ENCODE results near the gene INTS11. TPM values are rescaled to one million over a fixed set of nuclear protein-coding genes. Genes with fewer than 3 reads are reported as not detected.

INTS11 gene
- total and polyA plus RNA-seq, 9 of the 15 experiments (the other 6 are each of a cell fraction or from before 2014, with no cell fraction given) = 3.6 to 183 (median 110) TPM

GRCh38 chr1:1309251-1310108, 15.0 kb downstream of the INTS11 start (continued):
- TF ChIP-seq ZNF511 (CRISPR knock-in tag; IDR thresholded peaks at IDR 0.05) (no peak), CBFA2T2 (conservative IDR thresholded peaks at IDR 0.05) (peak; percentile 43), PCBP1 (IDR thresholded peaks at IDR 0.05; ENCODE audit: low read depth, low read length, poor library complexity, severe bottlenecking) (peak; percentile 49), ZNF384 (IDR thresholded peaks at IDR 0.05; ENCODE audit: low read depth, low read length) (no peak), SREBF1 (IDR thresholded peaks at IDR 0.05; ENCODE audit: borderline replicate concordance, low read depth, low read length) (no peak), MITF (IDR thresholded peaks at IDR 0.05) (no peak), ZNF75A (CRISPR knock-in tag; IDR thresholded peaks at IDR 0.05) (no peak), E2F6 (IDR thresholded peaks at IDR 0.05; ENCODE audit: borderline replicate concordance in 1 of 2, extremely low read depth in 1 of 2, insufficient read depth in 1 of 2, insufficient read length in 1 of 2, low read depth in 1 of 2, low read length in 1 of 2, poor library complexity in 1 of 2, severe bottlenecking in 1 of 2) (no peak), PPARD (CRISPR knock-in tag; IDR thresholded peaks at IDR 0.05) (no peak), TAF1 (IDR thresholded peaks at IDR 0.05; ENCODE audit: control insufficient read depth, extremely low read depth, insufficient read depth, low read length, severe bottlenecking) (no peak), ZNF134 (CRISPR knock-in tag; conservative IDR thresholded peaks at IDR 0.05) (no peak), TGIF2 (CRISPR knock-in tag; IDR thresholded peaks at IDR 0.05) (0 out of 2 replicates have a peak, but pooled peaks have one; percentile 33), CBX5 (IDR thresholded peaks at IDR 0.05; ENCODE audit: borderline replicate concordance, low read depth) (no peak), HINFP (tag; conservative IDR thresholded peaks at IDR 0.05; ENCODE audit: low read depth) (no peak), GATAD2B (IDR thresholded peaks at IDR 0.05; ENCODE audit: borderline replicate concordance) (no peak), ADNP (tag; IDR thresholded peaks at IDR 0.05) (no peak), ZNF41 (CRISPR knock-in tag; conservative IDR thresholded peaks at IDR 0.05) (no peak), FOXJ3 (CRISPR knock-in tag; IDR thresholded peaks at IDR 0.05) (no peak), MLX (CRISPR knock-in tag; conservative IDR thresholded peaks at IDR 0.05) (no peak)
- TF ChIP-seq, protein P1, sequence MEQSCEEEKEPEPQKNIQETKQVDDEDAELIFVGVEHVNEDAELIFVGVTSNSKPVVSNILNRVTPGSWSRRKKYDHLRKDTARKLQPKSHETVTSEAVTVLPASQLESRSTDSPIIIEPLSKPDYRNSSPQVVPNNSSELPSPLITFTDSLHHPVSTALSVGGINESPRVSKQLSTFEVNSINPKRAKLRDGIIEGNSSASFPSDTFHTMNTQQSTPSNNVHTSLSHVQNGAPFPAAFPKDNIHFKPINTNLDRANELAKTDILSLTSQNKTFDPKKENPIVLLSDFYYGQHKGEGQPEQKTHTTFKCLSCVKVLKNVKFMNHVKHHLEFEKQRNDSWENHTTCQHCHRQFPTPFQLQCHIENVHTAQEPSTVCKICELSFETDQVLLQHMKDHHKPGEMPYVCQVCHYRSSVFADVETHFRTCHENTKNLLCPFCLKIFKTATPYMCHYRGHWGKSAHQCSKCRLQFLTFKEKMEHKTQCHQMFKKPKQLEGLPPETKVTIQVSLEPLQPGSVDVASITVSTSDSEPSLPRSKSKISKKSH (CRISPR knock-in tag; IDR thresholded peaks at IDR 0.05) = no peak

Measured in K562 (cell line).